ENCODE measurements around the gene ABCC9.

- TF ChIP-seq HDGF (IDR thresholded peaks at IDR 0.05; ENCODE audit: borderline replicate concordance) (no peak), TARDBP (IDR thresholded peaks at IDR 0.05) (no peak), SP1 (IDR thresholded peaks at IDR 0.05) (no peak), NFRKB (IDR thresholded peaks at IDR 0.05) (no peak), ELF4 (IDR thresholded peaks at IDR 0.05) (no peak)
These were observed 127.5 kb downstream of the ABCC9 start for GRCh38 chr12:21813751-21814150.

Measured in HEK293T (cell line).